ENCODE results near the gene NDST3. TPM values are rescaled to one million over a fixed set of nuclear protein-coding genes. Genes with fewer than 3 reads are reported as not detected.

NDST3 gene
- total RNA-seq, 4 donors from 2014 or later = 0.13 TPM; not detected in 3

- ATAC-seq = no peak
- WGBS, 2 donors (ENCODE audit: low coverage in 1 of 2) = 60 to 77% methylated on average over 1 of the region's 1 CpG
- no peak overlapping the region for H3K27ac ChIP-seq
- no peak overlapping the region for H3K4me3 ChIP-seq
- no peaks in the 10 kb centered on the region for H3K36me3 ChIP-seq
- H3K9me3 ChIP-seq = no peaks in the 10 kb centered on the region
- TF ChIP-seq EP300 (IDR thresholded peaks at IDR 0.05) = no peak
- no peak for TF ChIP-seq POLR2A (IDR thresholded peaks at IDR 0.05)
- TF ChIP-seq, protein P1, sequence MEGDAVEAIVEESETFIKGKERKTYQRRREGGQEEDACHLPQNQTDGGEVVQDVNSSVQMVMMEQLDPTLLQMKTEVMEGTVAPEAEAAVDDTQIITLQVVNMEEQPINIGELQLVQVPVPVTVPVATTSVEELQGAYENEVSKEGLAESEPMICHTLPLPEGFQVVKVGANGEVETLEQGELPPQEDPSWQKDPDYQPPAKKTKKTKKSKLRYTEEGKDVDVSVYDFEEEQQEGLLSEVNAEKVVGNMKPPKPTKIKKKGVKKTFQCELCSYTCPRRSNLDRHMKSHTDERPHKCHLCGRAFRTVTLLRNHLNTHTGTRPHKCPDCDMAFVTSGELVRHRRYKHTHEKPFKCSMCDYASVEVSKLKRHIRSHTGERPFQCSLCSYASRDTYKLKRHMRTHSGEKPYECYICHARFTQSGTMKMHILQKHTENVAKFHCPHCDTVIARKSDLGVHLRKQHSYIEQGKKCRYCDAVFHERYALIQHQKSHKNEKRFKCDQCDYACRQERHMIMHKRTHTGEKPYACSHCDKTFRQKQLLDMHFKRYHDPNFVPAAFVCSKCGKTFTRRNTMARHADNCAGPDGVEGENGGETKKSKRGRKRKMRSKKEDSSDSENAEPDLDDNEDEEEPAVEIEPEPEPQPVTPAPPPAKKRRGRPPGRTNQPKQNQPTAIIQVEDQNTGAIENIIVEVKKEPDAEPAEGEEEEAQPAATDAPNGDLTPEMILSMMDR (IDR thresholded peaks at IDR 0.05) = no peak
- no peaks in the 10 kb centered on the region for H3K4me1 ChIP-seq
- no peaks in the 10 kb centered on the region for H3K27me3 ChIP-seq
Observed at GRCh38 chr4:118235566-118236120, 201.4 kb downstream of the NDST3 start.

- H3K27ac ChIP-seq = no peak overlapping the region
- no peak overlapping the region for H3K4me3 ChIP-seq
- no peak for TF ChIP-seq POLR2AphosphoS5 (IDR thresholded peaks at IDR 0.05)
- TF ChIP-seq, protein P1 (IDR thresholded peaks at IDR 0.05) = no peak
- no peak for TF ChIP-seq POLR2A (IDR thresholded peaks at IDR 0.05)
- no peak for TF ChIP-seq EP300 (IDR thresholded peaks at IDR 0.05)
- WGBS, 2 donors (ENCODE audit: low coverage in 1 of 2) = 80 to 100% methylated on average over 1 to 2 of the region's 2 CpGs
- no peaks in the 10 kb centered on the region for H3K4me1 ChIP-seq
- H3K36me3 ChIP-seq = no peaks in the 10 kb centered on the region
- ATAC-seq = no peak
- no peaks in the 10 kb centered on the region for H3K9me3 ChIP-seq
- H3K27me3 ChIP-seq = no peaks in the 10 kb centered on the region
Observed at GRCh38 chr4:118237531-118237930, 203.2 kb downstream of the NDST3 start.

DNA sequence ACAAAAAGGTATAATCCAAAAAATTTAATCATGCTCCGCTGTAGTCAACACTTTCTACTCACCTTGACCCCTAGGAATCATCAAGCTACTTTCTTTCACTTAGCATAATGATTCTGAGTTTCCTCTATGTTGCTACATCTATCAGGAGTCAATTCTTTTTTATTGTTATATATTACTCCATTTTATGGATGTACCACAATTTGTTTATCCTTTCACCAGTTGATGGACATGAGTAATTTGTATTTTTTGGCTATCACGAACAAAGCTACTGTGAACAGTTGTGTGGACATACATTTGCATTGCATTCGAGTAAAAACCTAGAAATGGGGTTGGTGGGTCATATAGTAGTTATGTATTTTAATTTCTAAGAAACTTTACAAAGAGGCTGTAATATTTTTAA, 215.6 kb downstream of the NDST3 start:
- Histone ChIP-seq H3K27ac (no peak overlapping the region), H3K36me3 (no peaks in the 10 kb centered on the region), H3K9me3 (no peaks in the 10 kb centered on the region), H3K4me3 (no peak overlapping the region), H3K27me3 (no peaks in the 10 kb centered on the region), H3K4me1 (no peaks in the 10 kb centered on the region)
- no peak for ATAC-seq
- TF ChIP-seq EP300 (IDR thresholded peaks at IDR 0.05) (no peak), POLR2AphosphoS5 (IDR thresholded peaks at IDR 0.05) (no peak), POLR2A (IDR thresholded peaks at IDR 0.05) (no peak)
- TF ChIP-seq, protein P1 (IDR thresholded peaks at IDR 0.05) = no peak
- WGBS, 2 donors (ENCODE audit: low coverage in 1 of 2) = 76 to 89% methylated on average over 3 of the region's 3 CpGs

GRCh38 chr4:118254368-118254767, 220.1 kb downstream of the NDST3 start:
- no peak overlapping the region for H3K27ac ChIP-seq

GRCh38 chr4:118259111-118259510, 224.8 kb downstream of the NDST3 start:
- no peak for TF ChIP-seq POLR2A (IDR thresholded peaks at IDR 0.05)
- TF ChIP-seq, protein P1 (IDR thresholded peaks at IDR 0.05) = no peak
- no peak for TF ChIP-seq POLR2AphosphoS5 (IDR thresholded peaks at IDR 0.05)
- no peak for TF ChIP-seq EP300 (IDR thresholded peaks at IDR 0.05)
- Histone ChIP-seq H3K4me3 (no peak overlapping the region), H3K4me1 (no peaks in the 10 kb centered on the region), H3K27ac (no peak overlapping the region), H3K9me3 (no peaks in the 10 kb centered on the region), H3K27me3 (peaks cover 7% of the 10 kb centered on the region), H3K36me3 (no peaks in the 10 kb centered on the region)
- WGBS, 2 donors (ENCODE audit: low coverage in 1 of 2) = 79 to 97% methylated on average over 3 of the region's 3 CpGs
- no peak for ATAC-seq

More at GRCh38 chr4:118254368-118254767, 220.1 kb downstream of the NDST3 start:
- Histone ChIP-seq H3K36me3 (no peaks in the 10 kb centered on the region), H3K9me3 (no peaks in the 10 kb centered on the region), H3K27me3 (no peaks in the 10 kb centered on the region), H3K4me3 (no peak overlapping the region), H3K4me1 (no peaks in the 10 kb centered on the region)
- ATAC-seq = no peak
- TF ChIP-seq POLR2A (IDR thresholded peaks at IDR 0.05) = no peak
- TF ChIP-seq EP300 (IDR thresholded peaks at IDR 0.05) = no peak
- TF ChIP-seq POLR2AphosphoS5 (IDR thresholded peaks at IDR 0.05) = no peak
- TF ChIP-seq, protein P1 (IDR thresholded peaks at IDR 0.05) = no peak

All from gastroesophageal sphincter (tissue), 4 donors.